Hindlimb muscle (tissue), 1 donor: Measurements from ENCODE around the gene ELF4. TPM values are rescaled to one million over a fixed set of nuclear protein-coding genes. Genes with fewer than 3 reads are reported as not detected.

Source experiments
- DNase-seq: peaks from one replicate; pipeline ENCODE4 v3.0.0-alpha.2; 2013
- polyA plus RNA-seq: library from polyadenylated mRNA; unstranded; fragments of 120-200 nt; gene quantifications from one replicate; pipeline ENCODE4 v1.2.1, GENCODE V29; 2013; ENCODE audit not compliant: insufficient read length

ELF4 gene
- polyA plus RNA-seq, 1 donor, result 9.2 TPM

- DNase-seq, result no peak
Measured at GRCh38 chrX:130114141-130114588, 3.9 kb upstream of the ELF4 start.

- DNase-seq, result no peak
Measured at GRCh38 chrX:130111220-130112154, 1.2 kb upstream of the ELF4 start.

DNA sequence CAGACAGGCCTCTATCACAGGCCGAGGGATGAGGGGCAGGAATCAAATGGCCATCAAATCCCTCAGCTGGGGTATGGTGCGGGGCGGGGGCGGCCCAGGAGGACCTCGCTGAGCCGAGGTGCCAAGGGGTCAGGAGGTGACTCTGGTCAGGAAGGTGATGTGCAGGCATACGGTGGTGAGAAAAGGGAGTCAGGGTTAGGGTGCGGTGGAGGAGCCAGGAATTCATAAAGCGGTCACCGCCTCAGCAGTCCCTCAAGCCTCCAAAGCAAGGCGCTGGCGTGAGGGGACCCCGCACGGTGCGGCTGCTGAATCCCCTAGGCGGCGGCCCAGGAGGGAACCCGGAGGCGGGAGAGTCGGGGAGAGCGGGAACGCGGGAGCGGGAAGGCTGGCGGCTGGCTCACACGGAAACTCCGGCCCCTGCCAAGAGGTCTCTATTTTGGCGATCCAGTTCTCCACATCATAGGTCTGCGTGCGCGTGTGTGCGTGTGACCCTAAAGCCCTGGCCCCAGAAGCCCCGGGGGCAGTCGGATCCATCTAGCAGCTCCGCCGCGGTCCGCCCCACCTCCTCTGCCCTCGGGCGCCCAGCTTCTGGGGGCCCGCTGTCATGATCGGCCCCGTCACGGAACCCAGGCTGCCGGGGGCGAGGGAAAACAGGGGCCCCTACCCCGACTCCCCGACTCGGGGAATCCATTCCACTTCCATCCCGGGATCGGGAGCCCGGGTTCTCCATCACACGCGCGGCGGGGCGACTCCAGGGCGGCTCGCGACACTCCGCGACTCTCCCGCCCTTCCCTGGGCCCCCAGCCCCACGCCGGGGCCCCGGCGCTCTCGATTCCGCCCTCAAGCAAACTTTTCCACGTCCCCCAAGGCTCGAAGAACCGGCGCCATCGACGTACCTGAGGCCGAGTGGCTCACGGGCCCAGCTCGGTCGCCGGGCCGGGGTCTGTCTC lies 593 bp downstream of the ELF4 start:
- no peak for DNase-seq

- no peak for DNase-seq
Measured at GRCh38 chrX:130108647-130109428, 1.5 kb downstream of the ELF4 start.

GRCh38 chrX:130106071-130106470 lies 4.2 kb downstream of the ELF4 start:
- DNase-seq, result no peak

- DNase-seq, result no peak
Measured at GRCh38 chrX:130105244-130105643, 5.1 kb downstream of the ELF4 start.

DNA sequence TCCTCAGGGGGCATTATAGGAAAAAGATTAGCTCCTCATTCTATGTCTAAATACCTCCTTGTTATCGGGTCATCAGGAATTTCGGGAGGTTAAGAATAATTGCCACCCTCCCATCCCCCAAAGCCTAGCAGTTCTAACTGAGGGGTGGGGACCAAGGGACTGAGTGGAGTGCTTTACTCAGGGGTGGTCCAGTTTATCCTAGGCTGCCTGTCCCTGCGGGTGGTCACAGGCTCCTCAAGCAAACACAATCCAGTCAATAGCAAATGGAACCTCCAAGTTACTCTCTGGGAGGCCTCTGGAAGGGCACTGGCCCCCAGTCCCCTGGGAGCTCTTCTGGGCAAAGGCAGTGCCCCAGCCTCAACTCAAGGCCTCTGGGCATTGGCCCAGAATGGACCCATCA lies 6.7 kb downstream of the ELF4 start:
- DNase-seq, result no peak

DNA sequence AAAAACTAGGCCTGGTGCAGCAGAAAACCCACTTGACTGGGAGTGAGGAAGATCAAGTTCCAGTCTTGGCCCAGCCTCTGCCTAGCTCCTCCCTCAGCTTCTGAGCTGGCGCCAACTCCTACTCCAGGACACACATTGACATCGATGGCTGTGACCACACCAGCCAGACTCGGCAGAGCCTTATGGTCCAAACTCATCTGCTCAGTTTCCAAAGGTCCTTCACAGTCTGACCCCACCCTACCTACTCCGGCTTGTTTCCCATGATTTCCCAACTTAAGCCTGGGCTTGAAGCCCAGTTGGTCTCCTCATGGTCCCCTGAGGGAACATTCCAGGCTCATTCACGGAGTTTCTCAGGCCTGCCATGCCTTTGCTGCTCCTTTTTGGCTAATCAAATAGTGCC lies 10.1 kb downstream of the ELF4 start:
- no peak for DNase-seq

DNA sequence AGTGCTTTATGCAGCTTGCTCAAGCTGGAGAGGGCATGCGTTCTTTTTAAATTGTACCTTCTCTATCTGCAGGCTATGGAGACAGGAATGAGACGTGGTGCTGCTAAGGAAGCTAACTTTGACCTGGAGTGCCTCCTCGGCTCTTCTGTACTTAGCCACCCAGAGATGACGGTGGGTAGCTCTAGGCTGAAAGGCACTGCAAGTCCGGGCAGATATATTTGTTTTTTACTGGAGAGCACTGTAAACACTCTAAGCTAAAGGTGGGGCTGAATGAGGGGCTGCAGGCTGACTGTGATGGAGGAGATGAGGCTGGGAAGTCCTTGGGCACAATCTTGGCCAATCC lies 12.1 kb downstream of the ELF4 start:
- no peak for DNase-seq

GRCh38 chrX:130097507-130098209 lies 12.6 kb downstream of the ELF4 start:
- DNase-seq, result no peak

- no peak for DNase-seq
Measured at GRCh38 chrX:130095249-130096030, 14.9 kb downstream of the ELF4 start.

GRCh38 chrX:130094696-130095095 lies 15.6 kb downstream of the ELF4 start:
- DNase-seq, result no peak

DNA sequence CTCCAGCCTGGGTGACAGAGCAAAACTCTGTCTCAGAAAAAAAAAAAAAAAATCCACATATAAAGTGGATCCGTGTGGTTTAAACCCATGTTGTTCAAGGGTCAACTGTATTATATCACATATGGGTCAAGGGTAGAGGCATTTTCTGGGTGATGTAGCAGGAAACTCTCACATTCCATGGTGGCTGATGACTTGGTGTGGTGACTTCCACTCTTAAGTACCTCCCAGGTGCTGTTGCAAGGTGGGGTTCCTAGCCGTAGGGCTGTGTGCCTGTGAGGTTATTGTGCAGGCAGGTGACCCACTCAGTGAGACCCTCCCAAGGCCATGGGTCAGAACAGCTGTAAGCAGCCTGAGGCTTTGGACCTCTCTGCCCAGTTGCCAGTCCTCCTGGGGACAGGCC lies 17.0 kb downstream of the ELF4 start:
- no peak for DNase-seq

- no peak for DNase-seq
Measured at GRCh38 chrX:130091980-130092522, 18.2 kb downstream of the ELF4 start.

GRCh38 chrX:130090364-130090763 lies 19.9 kb downstream of the ELF4 start:
- DNase-seq, result no peak

GRCh38 chrX:130086447-130087206 lies 23.7 kb downstream of the ELF4 start:
- no peak for DNase-seq

GRCh38 chrX:130085551-130086446 lies 24.5 kb downstream of the ELF4 start:
- DNase-seq, result no peak

GRCh38 chrX:130084631-130085237 lies 25.6 kb downstream of the ELF4 start:
- DNase-seq, result no peak
